GM21737 (cell line): ENCODE results near the gene DNAAF8.
"Not testable (repeated sequence)": the region's sequence is repeated elsewhere in the genome, so short reads cannot be mapped to it uniquely, and the experiment has no call there.

ENCODE experiments used
- ATAC-seq: cut with Tn5 transposase; IDR thresholded peaks from one replicate; pipeline ENCODE4 v1.9.1; 2021; ENCODE audit warnings: mild to moderate bottlenecking, moderate library complexity; ENCODE audit not compliant: unreplicated experiment

Gene DNAAF8

GRCh38 chr16:4778050-4778392, 43.7 kb downstream of the DNAAF8 start:
- ATAC-seq: no peak

- ATAC-seq: no peak
Measured at GRCh38 chr16:4780235-4780634, 45.9 kb downstream of the DNAAF8 start.

GRCh38 chr16:4783251-4783950, 49.1 kb downstream of the DNAAF8 start:
- ATAC-seq: no peak

- no peak for ATAC-seq
Measured at GRCh38 chr16:4783951-4784336, 49.6 kb downstream of the DNAAF8 start.

- ATAC-seq: not testable (repeated sequence)
Measured at GRCh38 chr16:4784444-4784987, 50.2 kb downstream of the DNAAF8 start.

- no peak for ATAC-seq
Measured at GRCh38 chr16:4785758-4786433, 51.6 kb downstream of the DNAAF8 start.

GRCh38 chr16:4787068-4787467, 52.7 kb downstream of the DNAAF8 start:
- no peak for ATAC-seq

- ATAC-seq: no peak
Measured at GRCh38 chr16:4787627-4788482, 53.5 kb downstream of the DNAAF8 start, which contains the start of gene SEPTIN12. TSS of gene SEPTIN12 (minus strand) at chr16:4788345. CDS start at chr16:4787645, 700 bp downstream.

- ATAC-seq: no peak
Measured at GRCh38 chr16:4788489-4788889, 54.2 kb downstream of the DNAAF8 start.

- no peak for ATAC-seq
Measured at GRCh38 chr16:4788910-4789309, 54.6 kb downstream of the DNAAF8 start.

- ATAC-seq: no peak
Measured at GRCh38 chr16:4790261-4790660, 55.9 kb downstream of the DNAAF8 start.

- no peak for ATAC-seq
Measured at GRCh38 chr16:4790871-4791270, 56.5 kb downstream of the DNAAF8 start.

GRCh38 chr16:4792951-4793513, 58.7 kb downstream of the DNAAF8 start:
- no peak for ATAC-seq

GRCh38 chr16:4795181-4795827, 61.0 kb downstream of the DNAAF8 start, which contains the start of gene SMIM22:
TSS of gene SMIM22 (plus strand) at chr16:4795369. CDS start at chr16:4795735, 366 bp downstream.
- ATAC-seq: no peak

- ATAC-seq: no peak
Measured at GRCh38 chr16:4795828-4796572, 61.7 kb downstream of the DNAAF8 start.

- ATAC-seq: no peak
Measured at GRCh38 chr16:4796982-4797804, 62.9 kb downstream of the DNAAF8 start.

- no peak for ATAC-seq
Measured at GRCh38 chr16:4797805-4798252, 63.5 kb downstream of the DNAAF8 start.

GRCh38 chr16:4798456-4798855, 64.1 kb downstream of the DNAAF8 start:
- no peak for ATAC-seq
